ENCODE data around the gene MSRB3. TPM values are rescaled to one million over a fixed set of nuclear protein-coding genes. Genes with fewer than 3 reads are reported as not detected.
"Not testable (repeated sequence)": the region's sequence is repeated elsewhere in the genome, so short reads cannot be mapped to it uniquely, and the experiment has no call there.

The MSRB3 gene
- total and polyA plus RNA-seq, 2 donors (not counting 1 experiment from before 2014, with no cell fraction given) = not detected

DNA sequence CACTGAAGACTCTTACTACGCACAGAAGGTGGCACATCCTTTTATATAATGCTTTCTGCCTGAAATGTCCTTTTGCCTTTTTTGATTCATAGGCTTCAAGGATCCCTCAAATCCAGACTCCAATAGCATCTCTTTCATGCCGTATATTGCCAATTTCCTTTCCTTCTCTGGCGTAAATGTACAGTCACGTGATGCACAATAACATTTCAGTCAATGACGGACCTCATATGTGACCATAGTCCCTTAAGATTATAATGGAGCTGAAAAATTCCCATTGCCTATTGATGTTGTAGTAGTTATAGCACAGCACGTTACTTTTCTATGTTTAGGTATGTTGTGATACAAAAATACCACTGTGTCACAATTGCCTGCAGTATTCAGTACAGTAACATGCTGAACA is 196.3 kb downstream of the MSRB3 start:
- H3K4me1 Mint-ChIP-seq = no peaks in the 10 kb centered on the region
- Histone ChIP-seq H3K36me3 (replicated peaks in 1 of 2; ENCODE audit: control extremely low read depth in 1 of 2, control insufficient read depth in 1 of 2, extremely low read depth in 1 of 2, insufficient read depth in 2 of 2, low read length in 1 of 2) (no peaks in the 10 kb centered on the region), H4K20me1 (ENCODE audit: control insufficient read depth, insufficient read depth, low read length, poor library complexity, severe bottlenecking) (no peaks in the 10 kb centered on the region), H3K9me3 (ENCODE audit: control extremely low read depth in 1 of 3, control insufficient read depth in 2 of 3, insufficient read depth in 1 of 3, low read length in 2 of 3) (no peaks in the 10 kb centered on the region), H3K79me2 (ENCODE audit: control insufficient read depth, insufficient read depth, low read length) (no peaks in the 10 kb centered on the region), H3K9ac (ENCODE audit: low read length) (no peak overlapping the region), H3K27ac (ENCODE audit: low read length in 2 of 2) (no peak overlapping the region), H3K4me2 (replicated peaks; ENCODE audit: low read depth, low read length, poor library complexity, severe bottlenecking) (no peak overlapping the region), H3K4me1 (ENCODE audit: control insufficient read depth in 2 of 2, insufficient read depth in 2 of 2, low read length in 2 of 2) (no peaks in the 10 kb centered on the region), H3K27me3 (replicated peaks in 1 of 4; ENCODE audit: control extremely low read depth in 1 of 4, control insufficient read depth in 3 of 4, insufficient read depth in 4 of 4, low read length in 3 of 4) (no peaks in the 10 kb centered on the region), H3K4me3 (ENCODE audit: control extremely low read depth in 1 of 5, extremely low read depth in 1 of 5, insufficient read depth in 1 of 5, low read depth in 2 of 5, low read length in 4 of 5) (no peak overlapping the region), H2AFZ (ENCODE audit: insufficient read depth, low read depth, low read length, poor library complexity, severe bottlenecking) (no peak overlapping the region)
- H3K27ac Mint-ChIP-seq = no peak overlapping the region
- ATAC-seq (ENCODE audit: low read depth) = no peak
- WGBS (ENCODE audit: insufficient coverage) = 100% methylated on average over 1 of the region's 6 CpGs
- TF ChIP-seq, protein P1, sequence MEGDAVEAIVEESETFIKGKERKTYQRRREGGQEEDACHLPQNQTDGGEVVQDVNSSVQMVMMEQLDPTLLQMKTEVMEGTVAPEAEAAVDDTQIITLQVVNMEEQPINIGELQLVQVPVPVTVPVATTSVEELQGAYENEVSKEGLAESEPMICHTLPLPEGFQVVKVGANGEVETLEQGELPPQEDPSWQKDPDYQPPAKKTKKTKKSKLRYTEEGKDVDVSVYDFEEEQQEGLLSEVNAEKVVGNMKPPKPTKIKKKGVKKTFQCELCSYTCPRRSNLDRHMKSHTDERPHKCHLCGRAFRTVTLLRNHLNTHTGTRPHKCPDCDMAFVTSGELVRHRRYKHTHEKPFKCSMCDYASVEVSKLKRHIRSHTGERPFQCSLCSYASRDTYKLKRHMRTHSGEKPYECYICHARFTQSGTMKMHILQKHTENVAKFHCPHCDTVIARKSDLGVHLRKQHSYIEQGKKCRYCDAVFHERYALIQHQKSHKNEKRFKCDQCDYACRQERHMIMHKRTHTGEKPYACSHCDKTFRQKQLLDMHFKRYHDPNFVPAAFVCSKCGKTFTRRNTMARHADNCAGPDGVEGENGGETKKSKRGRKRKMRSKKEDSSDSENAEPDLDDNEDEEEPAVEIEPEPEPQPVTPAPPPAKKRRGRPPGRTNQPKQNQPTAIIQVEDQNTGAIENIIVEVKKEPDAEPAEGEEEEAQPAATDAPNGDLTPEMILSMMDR (IDR thresholded peaks at IDR 0.05) = no peak
- no peak for TF ChIP-seq EZH2 (IDR thresholded peaks at IDR 0.05; ENCODE audit: borderline replicate concordance, insufficient read depth, low read depth, low read length, poor library complexity, severe bottlenecking)
- ChIA-PET POLR2A (no interaction called here), CTCF (no interaction called here)
- peaks cover 3% of the 10 kb centered on the region for H3K27me3 Mint-ChIP-seq
- no peak overlapping the region for H3K4me3 Mint-ChIP-seq
- no peaks in the 10 kb centered on the region for H3K9me3 Mint-ChIP-seq (ENCODE audit: insufficient read depth)
- intact Hi-C loops (cut with micrococcal nuclease) = no loop called here
- no peak for DNase-seq

- Mint-ChIP-seq H3K27ac (no peak overlapping the region), H3K4me3 (no peak overlapping the region), H3K4me1 (no peaks in the 10 kb centered on the region), H3K9me3 (ENCODE audit: insufficient read depth) (peaks cover 2% of the 10 kb centered on the region), H3K27me3 (peaks cover 3% of the 10 kb centered on the region)
- ATAC-seq (ENCODE audit: low read depth) (no peak), DNase-seq (no peak)
- H3K27me3 ChIP-seq (replicated peaks in 1 of 4; ENCODE audit: control extremely low read depth in 1 of 4, control insufficient read depth in 3 of 4, insufficient read depth in 4 of 4, low read length in 3 of 4) = no peaks in the 10 kb centered on the region
- TF ChIP-seq, protein P1 (IDR thresholded peaks at IDR 0.05) = no peak
- TF ChIP-seq EZH2 (IDR thresholded peaks at IDR 0.05; ENCODE audit: borderline replicate concordance, insufficient read depth, low read depth, low read length, poor library complexity, severe bottlenecking) = no peak
- no peak overlapping the region for H3K4me2 ChIP-seq (replicated peaks; ENCODE audit: low read depth, low read length, poor library complexity, severe bottlenecking)
- no peaks in the 10 kb centered on the region for H4K20me1 ChIP-seq (ENCODE audit: control insufficient read depth, insufficient read depth, low read length, poor library complexity, severe bottlenecking)
- no peak overlapping the region for H3K4me3 ChIP-seq (ENCODE audit: control extremely low read depth in 1 of 5, extremely low read depth in 1 of 5, insufficient read depth in 1 of 5, low read depth in 2 of 5, low read length in 4 of 5)
- H3K79me2 ChIP-seq (ENCODE audit: control insufficient read depth, insufficient read depth, low read length) = no peaks in the 10 kb centered on the region
- intact Hi-C loops (cut with micrococcal nuclease) = no loop called here
- ChIA-PET CTCF (no interaction called here), POLR2A (no interaction called here)
- no peaks in the 10 kb centered on the region for H3K4me1 ChIP-seq (ENCODE audit: control insufficient read depth in 2 of 2, insufficient read depth in 2 of 2, low read length in 2 of 2)
- no peaks in the 10 kb centered on the region for H3K36me3 ChIP-seq (replicated peaks in 1 of 2; ENCODE audit: control extremely low read depth in 1 of 2, control insufficient read depth in 1 of 2, extremely low read depth in 1 of 2, insufficient read depth in 2 of 2, low read length in 1 of 2)
- no peak overlapping the region for H3K27ac ChIP-seq (ENCODE audit: low read length in 2 of 2)
- no peaks in the 10 kb centered on the region for H3K9me3 ChIP-seq (ENCODE audit: control extremely low read depth in 1 of 3, control insufficient read depth in 2 of 3, insufficient read depth in 1 of 3, low read length in 2 of 3)
- H2AFZ ChIP-seq (ENCODE audit: insufficient read depth, low read depth, low read length, poor library complexity, severe bottlenecking) = no peak overlapping the region
- no peak overlapping the region for H3K9ac ChIP-seq (ENCODE audit: low read length)
These were observed 199.2 kb downstream of the MSRB3 start for GRCh38 chr12:65477721-65478120.

- H3K27ac Mint-ChIP-seq; H3K27ac ChIP-seq (ENCODE audit: low read length in 2 of 2); H3K27me3 ChIP-seq (replicated peaks in 1 of 4; ENCODE audit: control extremely low read depth in 1 of 4, control insufficient read depth in 3 of 4, insufficient read depth in 4 of 4, low read length in 3 of 4); H3K4me2 ChIP-seq (replicated peaks; ENCODE audit: low read depth, low read length, poor library complexity, severe bottlenecking); H3K27me3 Mint-ChIP-seq; H3K4me3 Mint-ChIP-seq; H3K36me3 ChIP-seq (replicated peaks in 1 of 2; ENCODE audit: control extremely low read depth in 1 of 2, control insufficient read depth in 1 of 2, extremely low read depth in 1 of 2, insufficient read depth in 2 of 2, low read length in 1 of 2); H3K79me2 ChIP-seq (ENCODE audit: control insufficient read depth, insufficient read depth, low read length); H4K20me1 ChIP-seq (ENCODE audit: control insufficient read depth, insufficient read depth, low read length, poor library complexity, severe bottlenecking); POLR2A ChIA-PET; ATAC-seq (ENCODE audit: low read depth); H3K9me3 Mint-ChIP-seq (ENCODE audit: insufficient read depth); H3K4me3 ChIP-seq (ENCODE audit: control extremely low read depth in 1 of 5, extremely low read depth in 1 of 5, insufficient read depth in 1 of 5, low read depth in 2 of 5, low read length in 4 of 5); H3K9ac ChIP-seq (ENCODE audit: low read length); H3K4me1 Mint-ChIP-seq; DNase-seq; CTCF ChIA-PET; H2AFZ ChIP-seq (ENCODE audit: insufficient read depth, low read depth, low read length, poor library complexity, severe bottlenecking); H3K4me1 ChIP-seq (ENCODE audit: control insufficient read depth in 2 of 2, insufficient read depth in 2 of 2, low read length in 2 of 2); intact Hi-C loops (cut with micrococcal nuclease): not testable (repeated sequence)
- 90% methylated on average over 1 of the region's 3 CpGs for WGBS (ENCODE audit: insufficient coverage)
- H3K9me3 ChIP-seq (ENCODE audit: control extremely low read depth in 1 of 3, control insufficient read depth in 2 of 3, insufficient read depth in 1 of 3, low read length in 2 of 3) = peaks cover 0 to 14% (median 8%) of the 10 kb centered on the region in 3 donors
These were observed 205.5 kb downstream of the MSRB3 start for GRCh38 chr12:65483891-65484516.

All from B cell (primary cell).